ENCODE measurements around the gene ARL4A. TPM values are rescaled to one million over a fixed set of nuclear protein-coding genes. Genes with fewer than 3 reads are reported as not detected.

The ARL4A gene
- total RNA-seq, 1 donor from 2014 or later: 41.2 TPM

- DNase-seq (ENCODE audit: low spot score): no peak
- Mint-ChIP-seq H3K36me3 (ENCODE audit: low read depth, unreplicated experiment) (peaks cover 5% of the 10 kb centered on the region), H3K9me3 (ENCODE audit: unreplicated experiment) (no peaks in the 10 kb centered on the region), H3K4me3 (ENCODE audit: unreplicated experiment) (no peak overlapping the region), H3K27me3 (ENCODE audit: unreplicated experiment) (peaks cover 4% of the 10 kb centered on the region), H3K4me1 (ENCODE audit: unreplicated experiment) (peaks cover 12% of the 10 kb centered on the region), H3K27ac (ENCODE audit: unreplicated experiment) (no peak overlapping the region)
- TF ChIP-seq, protein P1, sequence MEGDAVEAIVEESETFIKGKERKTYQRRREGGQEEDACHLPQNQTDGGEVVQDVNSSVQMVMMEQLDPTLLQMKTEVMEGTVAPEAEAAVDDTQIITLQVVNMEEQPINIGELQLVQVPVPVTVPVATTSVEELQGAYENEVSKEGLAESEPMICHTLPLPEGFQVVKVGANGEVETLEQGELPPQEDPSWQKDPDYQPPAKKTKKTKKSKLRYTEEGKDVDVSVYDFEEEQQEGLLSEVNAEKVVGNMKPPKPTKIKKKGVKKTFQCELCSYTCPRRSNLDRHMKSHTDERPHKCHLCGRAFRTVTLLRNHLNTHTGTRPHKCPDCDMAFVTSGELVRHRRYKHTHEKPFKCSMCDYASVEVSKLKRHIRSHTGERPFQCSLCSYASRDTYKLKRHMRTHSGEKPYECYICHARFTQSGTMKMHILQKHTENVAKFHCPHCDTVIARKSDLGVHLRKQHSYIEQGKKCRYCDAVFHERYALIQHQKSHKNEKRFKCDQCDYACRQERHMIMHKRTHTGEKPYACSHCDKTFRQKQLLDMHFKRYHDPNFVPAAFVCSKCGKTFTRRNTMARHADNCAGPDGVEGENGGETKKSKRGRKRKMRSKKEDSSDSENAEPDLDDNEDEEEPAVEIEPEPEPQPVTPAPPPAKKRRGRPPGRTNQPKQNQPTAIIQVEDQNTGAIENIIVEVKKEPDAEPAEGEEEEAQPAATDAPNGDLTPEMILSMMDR (IDR thresholded peaks at IDR 0.05; ENCODE audit: unreplicated experiment): peak; percentile 51
These were observed 3.5 kb upstream of the ARL4A start for GRCh38 chr7:12683678-12684585.

DNA sequence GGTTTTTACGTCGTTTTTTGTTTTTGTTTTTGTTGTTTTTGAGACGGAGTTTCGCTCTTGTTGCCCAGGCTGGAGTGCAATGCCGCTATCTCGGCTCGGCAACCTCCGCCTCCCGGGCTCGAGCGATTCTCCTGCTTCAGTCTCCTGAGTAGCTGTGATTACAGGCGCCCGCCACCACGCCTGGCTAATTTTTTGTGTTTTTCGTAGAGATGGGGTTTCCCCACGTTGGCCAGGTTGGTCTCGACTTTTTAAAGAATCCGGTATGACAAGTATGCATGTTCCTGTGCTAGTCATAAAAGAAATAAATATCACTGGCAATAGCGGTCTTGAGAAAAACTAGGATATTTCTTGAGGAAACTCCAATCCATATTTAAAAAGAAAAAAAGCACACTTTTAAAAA is 2.7 kb upstream of the ARL4A start:
- no peak overlapping the region for H3K27ac Mint-ChIP-seq (ENCODE audit: unreplicated experiment)
- H3K4me1 Mint-ChIP-seq (ENCODE audit: unreplicated experiment): peaks cover 14% of the 10 kb centered on the region
- no peak overlapping the region for H3K4me3 Mint-ChIP-seq (ENCODE audit: unreplicated experiment)
- H3K9me3 Mint-ChIP-seq (ENCODE audit: unreplicated experiment): no peaks in the 10 kb centered on the region
- no peak for DNase-seq (ENCODE audit: low spot score)
- peaks cover 5% of the 10 kb centered on the region for H3K36me3 Mint-ChIP-seq (ENCODE audit: low read depth, unreplicated experiment)
- H3K27me3 Mint-ChIP-seq (ENCODE audit: unreplicated experiment): peaks cover 4% of the 10 kb centered on the region
- TF ChIP-seq, protein P1 (IDR thresholded peaks at IDR 0.05; ENCODE audit: unreplicated experiment): no peak

DNA sequence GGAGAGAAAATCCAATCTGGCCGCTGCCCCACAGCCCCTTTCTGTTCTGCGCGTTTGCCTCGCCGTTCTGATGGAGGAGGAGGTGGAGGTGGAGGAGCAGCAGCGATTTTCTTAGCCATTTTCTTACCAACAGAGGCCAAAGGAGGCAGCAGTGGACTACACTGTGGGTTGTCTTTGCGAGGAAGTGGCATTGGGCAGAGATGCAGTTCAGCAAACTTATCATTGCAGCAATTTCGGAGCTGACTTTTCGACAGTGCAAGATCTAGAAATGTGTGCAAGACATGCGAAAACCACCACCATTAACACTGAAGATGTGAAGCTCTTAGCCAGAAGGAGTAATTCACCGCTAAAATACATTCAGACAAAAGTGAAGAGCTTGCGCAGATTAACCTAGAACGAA is 1.9 kb upstream of the ARL4A start:
- TF ChIP-seq, protein P1 (IDR thresholded peaks at IDR 0.05; ENCODE audit: unreplicated experiment): peak; percentile 55
- H3K4me3 Mint-ChIP-seq (ENCODE audit: unreplicated experiment): peak overlapping the region; percentile 84
- H3K36me3 Mint-ChIP-seq (ENCODE audit: low read depth, unreplicated experiment): peaks cover 5% of the 10 kb centered on the region
- peaks cover 14% of the 10 kb centered on the region for H3K4me1 Mint-ChIP-seq (ENCODE audit: unreplicated experiment)
- H3K27ac Mint-ChIP-seq (ENCODE audit: unreplicated experiment): peak overlapping the region; percentile 90
- peak; percentile 54 for DNase-seq (ENCODE audit: low spot score)
- H3K27me3 Mint-ChIP-seq (ENCODE audit: unreplicated experiment): peaks cover 4% of the 10 kb centered on the region
- no peaks in the 10 kb centered on the region for H3K9me3 Mint-ChIP-seq (ENCODE audit: unreplicated experiment)

GRCh38 chr7:12686234-12686890 is 1.1 kb upstream of the ARL4A start:
- Mint-ChIP-seq H3K4me3 (ENCODE audit: unreplicated experiment) (peak overlapping the region; percentile 89), H3K36me3 (ENCODE audit: low read depth, unreplicated experiment) (peaks cover 5% of the 10 kb centered on the region), H3K4me1 (ENCODE audit: unreplicated experiment) (peaks cover 14% of the 10 kb centered on the region), H3K27me3 (ENCODE audit: unreplicated experiment) (peaks cover 4% of the 10 kb centered on the region), H3K27ac (ENCODE audit: unreplicated experiment) (peak overlapping the region; percentile 90), H3K9me3 (ENCODE audit: unreplicated experiment) (no peaks in the 10 kb centered on the region)
- TF ChIP-seq, protein P1 (IDR thresholded peaks at IDR 0.05; ENCODE audit: unreplicated experiment): peak; percentile 98
- peak; percentile 98 for DNase-seq (ENCODE audit: low spot score)
